ENCODE results near the gene SIX5. TPM values are rescaled to one million over a fixed set of nuclear protein-coding genes. Genes with fewer than 3 reads are reported as not detected.

Gene SIX5
- total and polyA plus RNA-seq, 4 donors, result 2.7 to 9.9 (median 4.4) TPM

GRCh38 chr19:45762870-45763631 is 6.0 kb downstream of the SIX5 start:
- TF ChIP-seq TAF1 (conservative IDR thresholded peaks at IDR 0.05) (no peak), HNF4G (IDR thresholded peaks at IDR 0.05) (no peak), CTCF (IDR thresholded peaks at IDR 0.05; ENCODE audit: low read depth, low read length, missing input control) (no peak), JUND (IDR thresholded peaks at IDR 0.05) (no peak), ATF3 (IDR thresholded peaks at IDR 0.05) (no peak), YY1 (IDR thresholded peaks at IDR 0.05) (no peak), SP1 (IDR thresholded peaks at IDR 0.05) (no peak)
- no peak overlapping the region for H3K27ac ChIP-seq (ENCODE audit: low read depth in 1 of 2, low read length in 2 of 2)
- H3K27me3 ChIP-seq (ENCODE audit: control insufficient read depth in 4 of 4, insufficient read depth in 4 of 4, low read length in 3 of 4), result no peaks in the 10 kb centered on the region
- H3K4me3 ChIP-seq (ENCODE audit: low read depth in 1 of 3, low read length in 3 of 3), result no peak overlapping the region
- H3K9me3 ChIP-seq (ENCODE audit: control insufficient read depth in 4 of 4, low read length in 3 of 4), result no peaks in the 10 kb centered on the region
- H3K9ac ChIP-seq (ENCODE audit: low read depth in 1 of 2, low read length in 2 of 2), result no peak overlapping the region
- peaks cover 3 to 24% (median 6%) of the 10 kb centered on the region in 4 donors for H3K4me1 ChIP-seq (ENCODE audit: control insufficient read depth in 4 of 4, insufficient read depth in 4 of 4, low read length in 3 of 4)
- DNase-seq (ENCODE audit: low spot score), result no peak
- 92% methylated on average over 15 of the region's 15 CpGs for WGBS
- H3K36me3 ChIP-seq (ENCODE audit: control insufficient read depth in 4 of 4, insufficient read depth in 3 of 4, low read depth in 1 of 4, low read length in 3 of 4), result peaks cover 0 to 2% (median 0%) of the 10 kb centered on the region in 4 donors

GRCh38 chr19:45761714-45762113 is 7.3 kb downstream of the SIX5 start:
- Histone ChIP-seq H3K9ac (ENCODE audit: low read depth in 1 of 2, low read length in 2 of 2) (no peak overlapping the region), H3K27ac (ENCODE audit: low read depth in 1 of 2, low read length in 2 of 2) (no peak overlapping the region), H3K9me3 (ENCODE audit: control insufficient read depth in 4 of 4, low read length in 3 of 4) (no peaks in the 10 kb centered on the region), H3K27me3 (ENCODE audit: control insufficient read depth in 4 of 4, insufficient read depth in 4 of 4, low read length in 3 of 4) (no peaks in the 10 kb centered on the region), H3K4me1 (ENCODE audit: control insufficient read depth in 4 of 4, insufficient read depth in 4 of 4, low read length in 3 of 4) (peaks cover under 1 to 12% (median 2%) of the 10 kb centered on the region in 4 donors), H3K36me3 (ENCODE audit: control insufficient read depth in 4 of 4, insufficient read depth in 3 of 4, low read depth in 1 of 4, low read length in 3 of 4) (peaks cover 0 to 2% (median 0%) of the 10 kb centered on the region in 4 donors), H3K4me3 (ENCODE audit: low read depth in 1 of 3, low read length in 3 of 3) (no peak overlapping the region)
- TF ChIP-seq EGR1 (IDR thresholded peaks at IDR 0.05; ENCODE audit: low read depth in 2 of 2) (no peak), RAD21 (IDR thresholded peaks at IDR 0.05) (no peak), ZBTB33 (IDR thresholded peaks at IDR 0.05) (no peak), ATF3 (IDR thresholded peaks at IDR 0.05) (no peak), HNF4A (conservative IDR thresholded peaks at IDR 0.05) (no peak), FOXA2 (IDR thresholded peaks at IDR 0.05) (no peak), REST (IDR thresholded peaks at IDR 0.05) (no peak), JUND (IDR thresholded peaks at IDR 0.05) (no peak), CTCF (IDR thresholded peaks at IDR 0.05; ENCODE audit: low read depth, low read length, missing input control) (no peak), SP1 (IDR thresholded peaks at IDR 0.05) (no peak), FOXA1 (IDR thresholded peaks at IDR 0.05) (no peak), RXRA (IDR thresholded peaks at IDR 0.05) (no peak), YY1 (IDR thresholded peaks at IDR 0.05) (no peak), HNF4G (IDR thresholded peaks at IDR 0.05) (no peak)
- 88% methylated on average over 17 of the region's 17 CpGs for WGBS
- no peak for DNase-seq (ENCODE audit: low spot score)

All from liver (tissue), 9 donors.